ENCODE data around the gene CAMK1D.
A peak's percentile ranks its signal among the peaks of the same experiment; 100 is the strongest.
"Not testable (repeated sequence)": the region's sequence is repeated elsewhere in the genome, so short reads cannot be mapped to it uniquely, and the experiment has no call there.

The CAMK1D gene

DNA sequence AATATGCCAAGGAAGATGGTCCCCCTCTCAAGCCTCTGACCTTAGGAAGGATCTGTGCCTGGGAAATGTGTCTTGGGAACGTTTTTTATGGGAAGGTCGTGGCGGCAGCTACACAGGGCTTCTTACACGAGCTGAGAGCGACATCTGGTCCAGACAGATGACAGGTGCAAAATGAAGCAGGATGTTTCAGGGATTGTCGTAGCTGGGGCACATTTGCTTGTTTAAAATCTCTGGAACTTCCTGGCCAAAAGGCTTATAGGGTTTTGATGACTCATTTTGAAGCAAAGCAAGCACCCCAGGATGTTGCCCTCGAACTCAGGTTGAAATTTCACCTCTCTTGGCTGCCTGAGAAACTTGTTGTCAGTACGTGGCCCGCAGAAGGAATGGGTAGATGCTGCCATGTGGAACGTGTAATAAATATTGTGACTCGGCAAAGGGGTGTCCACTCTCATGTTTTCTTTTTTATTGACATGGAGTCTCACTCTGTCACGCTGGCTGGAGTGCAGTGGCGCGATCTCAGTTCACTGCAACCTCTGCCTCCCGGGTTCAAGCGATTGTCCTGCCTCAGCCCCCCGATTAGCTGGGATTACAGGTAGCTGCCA, 117.5 kb downstream of the CAMK1D start:
- no peak for DNase-seq (ENCODE audit: low read depth in 3 of 3)

GRCh38 chr10:12469345-12469744, 120.0 kb downstream of the CAMK1D start:
- DNase-seq (ENCODE audit: low read depth in 3 of 3) = no peak

GRCh38 chr10:12470719-12471118, 121.4 kb downstream of the CAMK1D start:
- DNase-seq (ENCODE audit: low read depth in 3 of 3) = no peak

GRCh38 chr10:12471135-12471534, 121.8 kb downstream of the CAMK1D start:
- DNase-seq (ENCODE audit: low read depth in 3 of 3) = no peak

DNA sequence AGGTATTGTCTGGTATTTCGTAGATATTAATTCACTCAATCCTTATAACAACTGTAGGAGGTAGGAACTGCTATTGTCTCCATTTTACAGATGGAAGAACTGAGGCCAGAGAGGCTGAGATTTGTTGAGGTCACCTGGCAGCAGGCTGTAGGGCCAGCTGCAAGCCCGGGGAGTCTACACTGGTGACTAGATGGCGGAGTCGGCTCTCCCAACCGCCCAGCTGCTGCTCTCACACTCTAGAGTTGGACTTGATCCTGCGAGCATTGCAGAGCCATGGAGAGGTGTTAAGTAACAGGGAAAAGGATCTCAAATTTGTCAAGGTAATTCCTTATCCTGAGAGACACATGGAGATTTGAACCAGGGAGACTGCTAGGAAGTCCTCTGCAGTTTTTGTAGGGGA, 124.1 kb downstream of the CAMK1D start:
- no peak for DNase-seq (ENCODE audit: low read depth in 3 of 3)

DNA sequence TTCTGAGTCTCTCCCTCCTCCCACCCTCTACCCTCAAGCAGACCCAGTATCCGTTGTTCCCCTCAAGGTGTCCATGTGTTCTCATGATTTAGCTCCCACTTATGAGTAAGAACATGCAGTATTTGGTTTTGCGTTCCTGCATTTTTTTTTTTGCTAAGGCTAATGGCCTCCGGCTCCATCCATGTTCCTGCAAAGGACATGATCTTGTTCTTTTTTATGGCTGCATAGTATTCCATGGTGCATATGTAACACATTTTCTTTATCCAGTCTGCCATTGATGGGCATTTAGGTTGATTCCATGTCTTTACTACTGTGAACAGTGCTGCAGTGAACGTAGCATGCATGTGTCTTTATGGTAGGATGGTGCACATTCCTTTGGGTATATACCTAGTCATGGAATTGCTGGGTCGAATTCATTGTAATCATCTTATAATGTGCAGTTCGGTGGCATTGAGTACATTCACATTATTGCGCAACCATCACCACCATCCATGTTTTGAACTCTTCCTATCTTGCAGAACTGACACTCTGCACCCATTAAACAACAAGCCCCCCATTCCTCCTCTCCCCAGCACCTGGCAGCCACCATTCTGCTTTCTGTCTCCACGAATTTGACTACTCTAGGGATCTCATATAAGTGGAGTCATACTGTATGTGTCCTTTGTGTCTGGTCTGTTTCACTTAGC, 125.5 kb downstream of the CAMK1D start:
- no peak for DNase-seq (ENCODE audit: low read depth in 3 of 3)

- DNase-seq (ENCODE audit: low read depth in 3 of 3) = no peak
Measured at GRCh38 chr10:12476656-12477055, 127.3 kb downstream of the CAMK1D start.

GRCh38 chr10:12479437-12479844, 130.1 kb downstream of the CAMK1D start:
- no peak for DNase-seq (ENCODE audit: low read depth in 3 of 3)

DNA sequence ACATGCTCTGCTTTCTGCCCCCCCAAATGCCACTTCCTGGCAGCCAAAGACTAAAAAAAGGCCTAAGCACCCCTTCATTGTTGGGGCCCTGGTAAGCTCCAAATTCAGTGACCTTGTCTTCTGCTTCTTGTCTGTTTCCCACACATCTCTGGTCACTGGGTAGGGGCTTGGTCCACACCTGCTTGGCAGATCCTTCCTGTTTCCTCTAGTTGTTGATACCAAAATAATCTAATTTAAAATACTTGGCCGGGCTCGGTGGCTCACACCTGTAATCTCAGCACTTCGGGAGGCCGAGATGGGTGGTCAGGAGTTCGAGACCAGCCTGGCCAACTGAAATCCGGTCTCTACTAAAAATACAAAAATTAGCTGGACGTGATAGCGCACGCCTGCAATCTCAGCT, 130.6 kb downstream of the CAMK1D start:
- DNase-seq (ENCODE audit: low read depth in 3 of 3) = no peak

GRCh38 chr10:12480440-12480839, 131.1 kb downstream of the CAMK1D start:
- DNase-seq (ENCODE audit: low read depth in 3 of 3) = no peak

DNA sequence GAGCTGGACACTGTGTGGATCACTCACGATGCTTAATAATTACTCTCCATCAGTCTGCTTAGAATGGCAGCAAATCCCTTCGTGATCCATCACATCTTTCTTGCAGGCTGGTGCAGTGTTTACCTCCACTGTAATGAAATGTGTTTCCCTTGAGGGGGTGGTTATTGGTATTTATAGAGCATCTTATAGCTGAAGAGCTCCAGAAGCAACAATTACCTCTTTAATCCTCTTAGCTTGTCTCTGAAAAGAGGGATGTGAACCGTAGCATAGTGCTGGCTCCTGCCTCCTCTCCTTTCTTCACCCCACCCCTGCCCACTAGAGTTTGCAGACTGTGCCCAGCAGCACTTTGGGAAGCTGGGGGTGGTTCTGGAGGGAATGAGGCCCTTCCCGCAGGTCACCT, 132.6 kb downstream of the CAMK1D start:
- no peak for DNase-seq (ENCODE audit: low read depth in 3 of 3)

DNA sequence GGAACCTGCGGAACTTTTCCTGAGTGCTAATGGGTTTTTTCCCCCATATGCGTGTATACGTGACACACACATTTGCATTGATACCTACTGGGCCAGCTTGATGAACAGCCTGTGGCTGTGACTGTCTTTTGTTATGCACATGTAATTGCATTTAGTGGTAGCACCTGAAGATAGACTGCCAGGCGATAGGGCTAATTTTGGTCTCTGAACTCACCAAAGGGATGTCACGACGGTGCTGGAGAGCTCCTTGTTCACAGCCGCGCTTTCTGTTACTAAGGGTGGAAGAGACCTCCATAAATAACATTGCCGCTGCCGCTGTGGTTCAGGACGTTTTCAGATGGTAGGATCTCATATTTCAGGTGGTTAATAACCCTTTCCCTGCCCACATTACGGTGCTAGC, 133.2 kb downstream of the CAMK1D start:
- DNase-seq (ENCODE audit: low read depth in 3 of 3) = no peak

GRCh38 chr10:12484002-12484918, 134.9 kb downstream of the CAMK1D start:
- no peak for DNase-seq (ENCODE audit: low read depth in 3 of 3)

DNA sequence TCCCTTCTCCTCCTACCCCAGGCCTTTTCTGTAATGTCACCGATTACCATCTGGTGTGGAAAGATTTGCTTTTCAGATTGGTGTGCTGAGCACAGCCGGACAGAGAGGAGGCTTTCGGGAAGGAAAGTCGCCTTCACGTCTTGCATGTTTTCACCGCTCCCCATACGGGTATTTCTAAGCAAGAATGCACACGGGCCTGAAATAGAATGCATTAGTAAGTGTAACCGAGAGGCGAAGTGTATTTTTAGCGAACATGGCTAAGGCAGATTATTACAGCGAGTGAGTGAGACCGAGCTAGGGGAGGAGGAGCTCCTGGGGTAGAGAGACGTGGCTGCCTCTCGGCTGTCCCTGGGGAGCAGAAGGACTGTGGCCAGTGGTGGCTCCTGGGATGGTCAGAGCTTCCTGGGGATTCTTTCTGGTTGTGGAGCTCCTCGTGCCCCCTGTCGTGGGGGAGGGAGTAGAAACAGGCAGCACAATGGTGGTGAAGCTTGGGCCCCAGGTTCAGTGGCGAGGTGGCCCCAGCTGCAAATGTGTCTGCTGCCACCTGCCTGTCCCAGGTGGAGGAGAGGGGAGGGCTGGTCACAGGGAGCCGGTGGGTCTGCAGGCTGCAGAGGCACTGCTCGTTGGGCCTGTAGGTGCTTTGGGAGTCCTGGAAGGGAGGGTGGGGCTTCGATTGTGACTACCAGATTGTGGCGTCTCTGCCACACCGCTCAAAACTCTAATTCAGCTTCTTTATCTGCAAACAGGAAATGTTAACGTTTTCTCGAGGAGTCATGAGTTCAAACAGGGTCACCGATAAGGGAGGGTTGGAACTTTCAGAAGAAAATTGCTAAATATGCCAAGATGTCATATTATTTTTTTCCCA, 135.8 kb downstream of the CAMK1D start:
- DNase-seq (ENCODE audit: low read depth in 3 of 3) = peak in 1 of 3 experiments; percentile 5

- DNase-seq (ENCODE audit: low read depth in 3 of 3) = no peak
Measured at GRCh38 chr10:12487366-12487765, 138.0 kb downstream of the CAMK1D start.

- no peak for DNase-seq (ENCODE audit: low read depth in 3 of 3)
Measured at GRCh38 chr10:12488626-12489025, 139.3 kb downstream of the CAMK1D start.

- no peak for DNase-seq (ENCODE audit: low read depth in 3 of 3)
Measured at GRCh38 chr10:12489357-12489756, 140.0 kb downstream of the CAMK1D start.

GRCh38 chr10:12489806-12490205, 140.5 kb downstream of the CAMK1D start:
- DNase-seq (ENCODE audit: low read depth in 3 of 3) = no peak

DNA sequence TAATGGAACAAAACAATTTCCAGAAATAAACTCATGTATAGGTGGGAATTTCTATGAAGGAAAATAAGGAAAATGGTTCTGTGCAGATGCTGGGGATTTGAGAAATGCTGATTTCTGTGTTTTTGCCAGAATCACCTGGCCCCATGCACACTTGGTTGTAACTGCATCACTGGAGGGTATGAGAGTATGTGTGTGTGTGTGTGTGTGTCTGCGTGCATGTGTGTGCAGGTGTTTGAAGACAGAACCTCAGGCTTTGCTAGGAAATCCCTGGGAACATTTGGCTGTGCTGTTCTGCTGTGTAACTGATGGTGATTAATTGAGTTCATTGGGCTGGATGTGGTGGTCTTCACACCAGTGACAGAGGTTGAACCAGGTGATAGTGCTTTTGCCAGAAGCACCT, 141.6 kb downstream of the CAMK1D start:
- no peak for DNase-seq (ENCODE audit: low read depth in 3 of 3)

DNA sequence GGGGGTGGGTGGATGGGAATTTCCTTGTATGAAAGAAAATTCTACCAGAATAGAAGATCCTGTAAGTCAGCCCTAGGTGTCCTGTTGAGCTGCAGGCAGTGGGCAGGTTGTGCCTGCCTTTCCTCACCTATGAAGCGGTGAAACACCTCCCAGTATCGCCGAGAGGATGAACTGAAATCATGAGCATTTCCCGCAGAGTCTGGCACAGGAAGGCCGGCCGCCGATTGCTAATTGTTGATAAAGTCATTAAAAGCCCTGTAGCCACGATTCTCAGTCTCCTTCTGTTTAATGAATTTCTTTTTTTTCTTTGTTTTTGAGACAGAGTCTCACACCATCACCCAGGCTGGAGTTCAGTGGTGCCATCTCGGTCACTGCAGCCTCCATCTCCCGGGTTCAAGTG, 142.1 kb downstream of the CAMK1D start:
- DNase-seq (ENCODE audit: low read depth in 3 of 3) = no peak

DNA sequence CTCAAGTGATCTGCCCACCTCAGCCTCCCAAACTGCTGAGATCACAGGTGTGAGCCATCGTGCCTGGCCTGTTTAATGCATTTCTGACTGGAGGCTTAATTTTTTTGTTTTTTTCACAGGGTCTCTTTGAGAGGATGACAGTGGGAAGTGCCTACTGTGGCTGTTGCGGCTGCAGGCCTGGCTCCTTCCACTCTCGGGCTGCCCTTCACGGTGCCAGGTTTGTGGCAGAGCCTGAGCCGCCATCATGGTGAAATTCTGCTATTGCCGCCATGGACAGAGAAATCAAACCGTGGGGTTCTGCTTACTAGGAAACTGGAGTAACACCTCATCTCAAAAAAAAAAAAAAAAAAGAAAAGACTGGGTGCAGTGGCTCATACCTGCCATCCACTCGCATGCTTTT, 142.7 kb downstream of the CAMK1D start:
- DNase-seq (ENCODE audit: low read depth in 3 of 3) = no peak

- DNase-seq (ENCODE audit: low read depth in 3 of 3) = not testable (repeated sequence)
Measured at GRCh38 chr10:12497046-12497445, 147.7 kb downstream of the CAMK1D start.

Data from stimulated activated CD4-positive, alpha-beta T cell treated with anti-CD3 and anti-CD28 coated beads, TNF-alpha, amount 100 ng/mL, for 4 hours (primary cell).